ENCODE data around the gene TTC33.

DNA sequence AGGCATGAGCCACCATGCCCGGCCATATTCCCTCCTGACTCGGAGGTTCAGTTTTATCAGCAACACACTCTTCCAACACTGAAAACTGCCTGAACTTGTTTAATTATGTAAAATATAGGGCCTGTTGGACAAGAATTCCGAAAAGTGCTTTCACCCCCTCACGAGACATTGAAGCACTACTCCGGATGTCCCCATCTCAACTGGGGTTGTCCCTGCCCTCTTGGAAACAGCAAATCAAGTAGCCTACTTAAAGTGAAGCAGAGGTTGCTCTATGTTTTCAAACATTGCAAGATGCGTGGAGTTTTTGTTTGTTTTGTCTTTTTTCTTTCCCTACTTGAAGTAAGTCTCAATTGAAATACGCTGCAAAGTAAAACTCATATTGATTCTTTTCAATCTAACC, 68.4 kb downstream of the TTC33 start:
- TF ChIP-seq, protein P1, sequence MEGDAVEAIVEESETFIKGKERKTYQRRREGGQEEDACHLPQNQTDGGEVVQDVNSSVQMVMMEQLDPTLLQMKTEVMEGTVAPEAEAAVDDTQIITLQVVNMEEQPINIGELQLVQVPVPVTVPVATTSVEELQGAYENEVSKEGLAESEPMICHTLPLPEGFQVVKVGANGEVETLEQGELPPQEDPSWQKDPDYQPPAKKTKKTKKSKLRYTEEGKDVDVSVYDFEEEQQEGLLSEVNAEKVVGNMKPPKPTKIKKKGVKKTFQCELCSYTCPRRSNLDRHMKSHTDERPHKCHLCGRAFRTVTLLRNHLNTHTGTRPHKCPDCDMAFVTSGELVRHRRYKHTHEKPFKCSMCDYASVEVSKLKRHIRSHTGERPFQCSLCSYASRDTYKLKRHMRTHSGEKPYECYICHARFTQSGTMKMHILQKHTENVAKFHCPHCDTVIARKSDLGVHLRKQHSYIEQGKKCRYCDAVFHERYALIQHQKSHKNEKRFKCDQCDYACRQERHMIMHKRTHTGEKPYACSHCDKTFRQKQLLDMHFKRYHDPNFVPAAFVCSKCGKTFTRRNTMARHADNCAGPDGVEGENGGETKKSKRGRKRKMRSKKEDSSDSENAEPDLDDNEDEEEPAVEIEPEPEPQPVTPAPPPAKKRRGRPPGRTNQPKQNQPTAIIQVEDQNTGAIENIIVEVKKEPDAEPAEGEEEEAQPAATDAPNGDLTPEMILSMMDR (IDR thresholded peaks at IDR 0.05) = no peak
- TF ChIP-seq EZH2 (IDR thresholded peaks at IDR 0.05; ENCODE audit: borderline replicate concordance, insufficient read depth, low read depth, low read length, poor library complexity, severe bottlenecking) = no peak
